HFFc6 (cell line): ENCODE results near the gene VPS54. TPM values are rescaled to one million over a fixed set of nuclear protein-coding genes. Genes with fewer than 3 reads are reported as not detected.
A peak's percentile ranks its signal among the peaks of the same experiment; 100 is the strongest.

Experiments
- DNase-seq: peaks from one replicate; pipeline ENCODE4 v3.0.0-alpha.2; 2018
- H3K27ac Mint-ChIP-seq: 2 replicates; pipeline ENCODE4 v1.8.0; 2020; ENCODE audit warnings: mild to moderate bottlenecking, mixed read lengths
- H3K27me3 Mint-ChIP-seq: 2 replicates; pipeline ENCODE4 v1.8.0; 2021; ENCODE audit warnings: mild to moderate bottlenecking, moderate library complexity, mixed read lengths; ENCODE audit not compliant: insufficient read depth
- H3K36me3 Mint-ChIP-seq: 2 replicates; pipeline ENCODE4 v1.8.0; 2021; ENCODE audit warnings: low read depth, mixed read lengths
- H3K4me1 Mint-ChIP-seq: 2 replicates; pipeline ENCODE4 v1.8.0; 2020; ENCODE audit warnings: low read depth, mixed read lengths
- H3K4me3 Mint-ChIP-seq: 2 replicates; pipeline ENCODE4 v1.8.0; 2020; ENCODE audit warnings: mild to moderate bottlenecking, moderate library complexity, mixed read lengths
- H3K9me3 Mint-ChIP-seq: 2 replicates; pipeline ENCODE4 v1.8.0; 2020; ENCODE audit warnings: mild to moderate bottlenecking, mixed read lengths
- CTCF ChIP-seq: fragments of 200-600 bp; sonication (generic); IDR thresholded peaks from 2 replicates; pipeline ENCODE4 v1.5.0; 2021; ENCODE audit warnings: antibody characterized with exemption, mild to moderate bottlenecking
- total RNA-seq, 6 experiments: library from RNA; stranded (reverse); fragmentation: NEBNext Ultra II Directional; extraction: Animal tissue kit (Norgen Biotek cat#: 25700); gene quantifications; 2 replicates in 1 of 6; 3 replicates in 5 of 6; pipeline ENCODE4 v1.2.3, GENCODE V29; 2021

The VPS54 gene
- total RNA-seq, 6 experiments from 2014 or later = 12.9 to 17.7 (median 15.0) TPM

- no peak for TF ChIP-seq CTCF
- Mint-ChIP-seq H3K4me3 (peak overlapping the region; percentile 60), H3K36me3 (no peaks in the 10 kb centered on the region), H3K27me3 (peaks cover 1% of the 10 kb centered on the region), H3K9me3 (no peaks in the 10 kb centered on the region), H3K27ac (peak overlapping the region; percentile 42; the same call in 1 of the 2 replicates), H3K4me1 (peaks cover 23% of the 10 kb centered on the region)
- DNase-seq = peak; percentile 6
Measured at GRCh38 chr2:64035072-64035942, 16.1 kb upstream of the VPS54 start.

GRCh38 chr2:64029116-64029665 is 10.0 kb upstream of the VPS54 start:
- TF ChIP-seq CTCF = no peak
- H3K4me1 Mint-ChIP-seq = no peaks in the 10 kb centered on the region
- H3K27ac Mint-ChIP-seq = no peak overlapping the region
- H3K27me3 Mint-ChIP-seq = peaks cover 4% of the 10 kb centered on the region
- no peak overlapping the region for H3K4me3 Mint-ChIP-seq
- no peak for DNase-seq
- peaks cover 5% of the 10 kb centered on the region; the same call in 1 of the 2 replicates for H3K36me3 Mint-ChIP-seq
- no peaks in the 10 kb centered on the region for H3K9me3 Mint-ChIP-seq

GRCh38 chr2:64025741-64026140 is 6.5 kb upstream of the VPS54 start:
- Mint-ChIP-seq H3K27me3 (peaks cover 4% of the 10 kb centered on the region), H3K9me3 (no peaks in the 10 kb centered on the region), H3K4me1 (peaks cover 5% of the 10 kb centered on the region), H3K4me3 (no peak overlapping the region), H3K36me3 (peaks cover 5% of the 10 kb centered on the region; the same call in 1 of the 2 replicates), H3K27ac (no peak overlapping the region)
- no peak for DNase-seq
- no peak for TF ChIP-seq CTCF

GRCh38 chr2:64024259-64024949 is 5.2 kb upstream of the VPS54 start:
- no peak overlapping the region for H3K4me3 Mint-ChIP-seq
- H3K9me3 Mint-ChIP-seq = no peaks in the 10 kb centered on the region
- no peak overlapping the region for H3K27ac Mint-ChIP-seq
- no peak for TF ChIP-seq CTCF
- no peaks in the 10 kb centered on the region for H3K36me3 Mint-ChIP-seq
- peaks cover 2% of the 10 kb centered on the region for H3K27me3 Mint-ChIP-seq
- peaks cover 19% of the 10 kb centered on the region for H3K4me1 Mint-ChIP-seq
- no peak for DNase-seq

- Mint-ChIP-seq H3K4me3 (no peak overlapping the region), H3K27ac (no peak overlapping the region), H3K9me3 (no peaks in the 10 kb centered on the region), H3K4me1 (peaks cover 19% of the 10 kb centered on the region), H3K27me3 (peaks cover 2% of the 10 kb centered on the region), H3K36me3 (0 out of 2 replicates have a peak, but pooled peaks cover under 1% of the 10 kb centered on the region)
- no peak for TF ChIP-seq CTCF
- no peak for DNase-seq
Measured at GRCh38 chr2:64023485-64024258, 4.4 kb upstream of the VPS54 start.
